Fibroblast of villous mesenchyme (primary cell): ENCODE results near the gene AFG1L. TPM values are rescaled to one million over a fixed set of nuclear protein-coding genes. Genes with fewer than 3 reads are reported as not detected.

ENCODE experiments used
- DNase-seq: peaks from one replicate; pipeline ENCODE4 v3.0.0-alpha.2; 2010; ENCODE audit warnings: low read depth
- H3K4me3 ChIP-seq: 2 replicates; pipeline ENCODE4 v1.5.1; 2011; ENCODE audit warnings: low read depth, mild to moderate bottlenecking, low read length
- CTCF ChIP-seq: IDR thresholded peaks from 2 replicates; pipeline ENCODE4 v1.5.1; 2012; ENCODE audit warnings: low read depth, mild to moderate bottlenecking, low read length; ENCODE audit not compliant: insufficient read depth
- total RNA-seq: library from RNA; depleted of rRNA; stranded (reverse); fragments of >200 nt; gene quantifications from 2 replicates; pipeline ENCODE4 v1.2.3, GENCODE V29; 2012

AFG1L gene
- total RNA-seq, 1 donor = 6.0 TPM

- no peak overlapping the region for H3K4me3 ChIP-seq
- TF ChIP-seq CTCF = no peak
- DNase-seq = no peak
These were observed 170.2 kb downstream of the AFG1L start for GRCh38 chr6:108465098-108465495.

GRCh38 chr6:108468346-108468745, 173.5 kb downstream of the AFG1L start:
- no peak overlapping the region for H3K4me3 ChIP-seq
- DNase-seq = no peak
- no peak for TF ChIP-seq CTCF

GRCh38 chr6:108469316-108469715, 174.5 kb downstream of the AFG1L start:
- TF ChIP-seq CTCF = no peak

GRCh38 chr6:108473197-108473596, 178.3 kb downstream of the AFG1L start:
- DNase-seq = no peak
- no peak for TF ChIP-seq CTCF
- no peak overlapping the region for H3K4me3 ChIP-seq

More at GRCh38 chr6:108469316-108469715, 174.5 kb downstream of the AFG1L start:
- no peak overlapping the region for H3K4me3 ChIP-seq
- DNase-seq = no peak

GRCh38 chr6:108476376-108476775, 181.5 kb downstream of the AFG1L start:
- no peak overlapping the region for H3K4me3 ChIP-seq
- no peak for DNase-seq
- TF ChIP-seq CTCF = no peak

GRCh38 chr6:108476847-108477430, 182.1 kb downstream of the AFG1L start:
- no peak overlapping the region for H3K4me3 ChIP-seq
- DNase-seq = no peak
- no peak for TF ChIP-seq CTCF

- H3K4me3 ChIP-seq = no peak overlapping the region
- no peak for DNase-seq
- TF ChIP-seq CTCF = no peak
These were observed 187.7 kb downstream of the AFG1L start for GRCh38 chr6:108482559-108482958.
